H1 (cell line): ENCODE measurements around the gene TRPV4. TPM values are rescaled to one million over a fixed set of nuclear protein-coding genes. Genes with fewer than 3 reads are reported as not detected.

ENCODE experiments used
- RAD21 ChIP-seq, 2 experiments: IDR thresholded peaks in 1 of 2; conservative IDR thresholded peaks in 1 of 2; 2 replicates each; pipeline ENCODE4 v1.6.1; 2011; ENCODE audit warnings: low read depth in 2 of 2, low read length in 2 of 2, improper control_type of control experiment in 1 of 2, inconsistent platforms in 1 of 2, mild to moderate bottlenecking in 1 of 2, moderate library complexity in 1 of 2
- SIRT6 ChIP-seq: IDR thresholded peaks from one replicate; pipeline ENCODE4 v1.7.1; 2012; ENCODE audit warnings: low read length, inconsistent platforms
- polyA plus RNA-seq, 7 experiments: library from polyadenylated mRNA; depleted of rRNA in 3 of 7; stranded (reverse) in 5 of 7; unstranded in 2 of 7; fragments of >200 nt in 5 of 7; fragments of 200-250 nt in 2 of 7; gene quantifications; 1 replicate in 5 of 7; 2 replicates in 1 of 7; 4 replicates in 1 of 7; pipeline versions ENCODE4 v1.2.1 to v1.2.3, GENCODE V29; 2011 to 2013; ENCODE audit warnings: missing spikeins in 2 of 7, mixed read lengths in 2 of 7
- total RNA-seq: library from RNA; stranded (reverse); fragmentation: NEBNext Ultra II Directional; extraction: Animal tissue kit (Norgen Biotek cat#: 25700); gene quantifications from 2 replicates; pipeline ENCODE4 v1.2.1, GENCODE V29; 2021

Gene TRPV4
- total and polyA plus RNA-seq, 2 of the 8 experiments (the other 6 are each of a cell fraction or from before 2014, with no cell fraction given) = 2.1 to 6.2 TPM

- TF ChIP-seq SIRT6 (no peak), RAD21 (IDR thresholded peaks at IDR 0.05 in 1 of 2, conservative IDR thresholded peaks at IDR 0.05 in 1 of 2; ENCODE audit: low read depth in 2 of 2, low read length in 2 of 2) (no peak)
Measured at GRCh38 chr12:109760031-109760929, 72.9 kb downstream of the TRPV4 start (continued).
